Breast epithelium (tissue), 3 donors: Measurements from ENCODE around the gene ACVR1B.

ENCODE experiments used
- CTCF ChIP-seq, 3 donors: fragments of 450-650 bp; IDR thresholded peaks; one replicate each; pipeline ENCODE4 v1.5.1; 2016 to 2017; ENCODE audit warnings: antibody characterized with exemption in 3 of 3, mild to moderate bottlenecking in 3 of 3, moderate library complexity in 3 of 3
- POLR2A ChIP-seq: fragments of 450-650 bp; IDR thresholded peaks from one replicate; pipeline ENCODE4 v1.6.1; 2016; ENCODE audit warnings: antibody characterized with exemption, mild to moderate bottlenecking, moderate library complexity
- POLR2AphosphoS5 ChIP-seq, 3 donors: sonication (generic); formaldehyde crosslinking; IDR thresholded peaks; one replicate each; pipeline ENCODE4 v1.6.1; 2017; ENCODE audit warnings: antibody characterized with exemption in 3 of 3

- no peak for TF ChIP-seq POLR2AphosphoS5 (IDR thresholded peaks at IDR 0.05)
- TF ChIP-seq CTCF (IDR thresholded peaks at IDR 0.05) = no peak
- TF ChIP-seq POLR2A = no peak
Measured at GRCh38 chr12:51924551-51925319, 26.8 kb upstream of the ACVR1B start.
